H1 (cell line): ENCODE results near the gene CCL8.

Source experiments
- CTCF ChIP-seq, 3 experiments: IDR thresholded peaks; 1 replicate in 2 of 3; 2 replicates in 1 of 3; pipeline versions ENCODE4 v1.5.1 to v1.6.1; 2011; ENCODE audit warnings: low read length in 3 of 3, mild to moderate bottlenecking in 3 of 3, inconsistent platforms in 2 of 3, low read depth in 1 of 3, moderate library complexity in 1 of 3; ENCODE audit not compliant: insufficient read depth in 1 of 3; ENCODE audit errors: control extremely low read depth in 1 of 3
- POLR2A ChIP-seq, 2 experiments: IDR thresholded peaks; 1 replicate in 1 of 2; 2 replicates in 1 of 2; pipeline ENCODE4 v1.6.1; 2011; ENCODE audit warnings: low read depth in 2 of 2, low read length in 2 of 2, mild to moderate bottlenecking in 2 of 2; ENCODE audit errors: control extremely low read depth in 1 of 2

- TF ChIP-seq CTCF (IDR thresholded peaks at IDR 0.05; ENCODE audit: control extremely low read depth in 1 of 3, insufficient read depth in 1 of 3, low read depth in 1 of 3, low read length in 3 of 3) (no peak), POLR2A (IDR thresholded peaks at IDR 0.05; ENCODE audit: control extremely low read depth in 1 of 2, low read depth in 2 of 2, low read length in 2 of 2) (no peak)
Observed at GRCh38 chr17:34290586-34290985, 28.6 kb upstream of the CCL8 start.
